ENCODE data around the gene PNRC2.

- TF ChIP-seq ZNF366 (tag by site-specific recombination; conservative IDR thresholded peaks at IDR 0.05) (no peak), CTCF (tag by site-specific recombination; IDR thresholded peaks at IDR 0.05) (no peak), TRIM28 (IDR thresholded peaks at IDR 0.05; ENCODE audit: borderline replicate concordance, low read length) (no peak)
Measured at GRCh38 chr1:23924601-23925000, 35.0 kb upstream of the PNRC2 start.
